ENCODE data around the gene TCAIM.

GRCh38 chr3:44444437-44444836 lies 105.9 kb downstream of the TCAIM start:
- no peak for TF ChIP-seq CEBPB (IDR thresholded peaks at IDR 0.05; ENCODE audit: low read depth, low read length)
- TF ChIP-seq FOS (IDR thresholded peaks at IDR 0.05; ENCODE audit: low read depth, low read length): no peak
- no peak for TF ChIP-seq CTCF (conservative IDR thresholded peaks at IDR 0.05; ENCODE audit: low read depth, low read length)
- no peak for TF ChIP-seq BHLHE40 (IDR thresholded peaks at IDR 0.05; ENCODE audit: low read depth, low read length)
- no peak for TF ChIP-seq POLR2A (IDR thresholded peaks at IDR 0.05; ENCODE audit: low read depth, low read length)
